ENCODE data around the gene EDNRA. TPM values are rescaled to one million over a fixed set of nuclear protein-coding genes. Genes with fewer than 3 reads are reported as not detected.
A peak's percentile ranks its signal among the peaks of the same experiment; 100 is the strongest.

The EDNRA gene
- total RNA-seq, 1 experiment from 2014 or later, result not detected

- no peak overlapping the region for H3K27ac Mint-ChIP-seq (ENCODE audit: low read depth, unreplicated experiment)
- DNase-seq (ENCODE audit: unreplicated experiment), result no peak
- no peak for TF ChIP-seq CTCF (IDR thresholded peaks at IDR 0.05; ENCODE audit: unreplicated experiment)
- H3K9me3 Mint-ChIP-seq (ENCODE audit: unreplicated experiment), result no peaks in the 10 kb centered on the region
- intact Hi-C loops (cut with micrococcal nuclease), result no loop called here
- BruUV-seq (replicated peaks), result no TSS peak
- CTCF ChIA-PET, result interaction anchor here (0.7 kb wide), 1 partner anchor 399 kb away, joined by 3 read pairs; no protein-coding TSS in a partner anchor
- no peaks in the 10 kb centered on the region for H3K4me1 Mint-ChIP-seq (ENCODE audit: insufficient read depth, unreplicated experiment)
- no peak overlapping the region for H3K4me3 Mint-ChIP-seq (ENCODE audit: unreplicated experiment)
- POLR2A ChIA-PET, result interaction anchor here (0.8 kb wide), 1 partner anchor 9 kb away, joined by 3 read pairs; no protein-coding TSS in a partner anchor
- no peaks in the 10 kb centered on the region for H3K36me3 Mint-ChIP-seq (ENCODE audit: insufficient read depth, unreplicated experiment)
- H3K27me3 Mint-ChIP-seq (ENCODE audit: insufficient read depth, unreplicated experiment), result no peaks in the 10 kb centered on the region
These were observed 90.3 kb downstream of the EDNRA start for GRCh38 chr4:147571036-147571770.

- BruUV-seq (replicated peaks), result no TSS peak
- Mint-ChIP-seq H3K36me3 (ENCODE audit: insufficient read depth, unreplicated experiment) (no peaks in the 10 kb centered on the region), H3K27me3 (ENCODE audit: insufficient read depth, unreplicated experiment) (no peaks in the 10 kb centered on the region), H3K27ac (ENCODE audit: low read depth, unreplicated experiment) (no peak overlapping the region), H3K4me3 (ENCODE audit: unreplicated experiment) (no peak overlapping the region), H3K9me3 (ENCODE audit: unreplicated experiment) (no peaks in the 10 kb centered on the region), H3K4me1 (ENCODE audit: insufficient read depth, unreplicated experiment) (peaks cover 23% of the 10 kb centered on the region)
- ChIA-PET POLR2A (no interaction called here), CTCF (interaction anchor here (1.8 to 2.4 kb wide), 2 partner anchors 13 to 57 kb away, joined by 6 to 11 read pairs; no protein-coding TSS in a partner anchor)
- DNase-seq (ENCODE audit: unreplicated experiment), result no peak
- intact Hi-C loops (cut with micrococcal nuclease), result no loop called here
- TF ChIP-seq CTCF (IDR thresholded peaks at IDR 0.05; ENCODE audit: unreplicated experiment), result no peak
These were observed 95.2 kb downstream of the EDNRA start for GRCh38 chr4:147576084-147576483.

- intact Hi-C loops (cut with micrococcal nuclease), result no loop called here
- ChIA-PET CTCF (interaction anchor here (0.6 to 2.4 kb wide), 7 partner anchors 8 to 417 kb away, joined by 3 to 11 read pairs (median 4); no protein-coding TSS in a partner anchor), POLR2A (interaction anchor here (0.9 to 1.2 kb wide), 2 partner anchors 19 to 50 kb away, joined by 3 read pairs; no protein-coding TSS in a partner anchor)
These were observed 97.2 kb downstream of the EDNRA start for GRCh38 chr4:147578051-147578476.

More at GRCh38 chr4:147578051-147578476, 97.2 kb downstream of the EDNRA start:
- Mint-ChIP-seq H3K27ac (ENCODE audit: low read depth, unreplicated experiment) (peak overlapping the region; percentile 76), H3K36me3 (ENCODE audit: insufficient read depth, unreplicated experiment) (no peaks in the 10 kb centered on the region), H3K4me3 (ENCODE audit: unreplicated experiment) (peak overlapping the region; percentile 17), H3K27me3 (ENCODE audit: insufficient read depth, unreplicated experiment) (no peaks in the 10 kb centered on the region), H3K4me1 (ENCODE audit: insufficient read depth, unreplicated experiment) (peaks cover 42% of the 10 kb centered on the region), H3K9me3 (ENCODE audit: unreplicated experiment) (no peaks in the 10 kb centered on the region)
- peak; percentile 99 for DNase-seq (ENCODE audit: unreplicated experiment)
- TF ChIP-seq CTCF (IDR thresholded peaks at IDR 0.05; ENCODE audit: unreplicated experiment), result no peak
- BruUV-seq (replicated peaks), result no TSS peak

Data from MCF 10A (cell line).